T-helper 17 cell (primary cell): ENCODE results near the gene INPP4B. TPM values are rescaled to one million over a fixed set of nuclear protein-coding genes. Genes with fewer than 3 reads are reported as not detected.
"Not testable (repeated sequence)": the region's sequence is repeated elsewhere in the genome, so short reads cannot be mapped to it uniquely, and the experiment has no call there.

Experiments
- ATAC-seq: fragments of 150-1000 bp; cut with Tn5 transposase; 2 replicates; pipeline ENCODE4 v1.10.0; 2021; ENCODE audit warnings: mild to moderate bottlenecking, moderate library complexity
- DNase-seq, 3 donors: peaks; one replicate each; pipeline versions ENCODE4 v3.0.0 to v3.0.0-alpha.2; 2020 to 2021
- H3K9me3 ChIP-seq: one replicate; pipeline ENCODE4 v1.7.0; 2013; ENCODE audit warnings: low read length, mild to moderate bottlenecking; ENCODE audit not compliant: control insufficient read depth, poor library complexity, severe bottlenecking
- H3K27ac Mint-ChIP-seq: one replicate; pipeline ENCODE4 v1.8.0; 2022; ENCODE audit warnings: mild to moderate bottlenecking, moderate library complexity, mixed read lengths
- H3K27me3 Mint-ChIP-seq: one replicate; pipeline ENCODE4 v1.8.0; 2022; ENCODE audit warnings: mixed read lengths
- H3K36me3 Mint-ChIP-seq: one replicate; pipeline ENCODE4 v1.8.0; 2022; ENCODE audit warnings: low read depth, mixed read lengths
- H3K4me1 Mint-ChIP-seq: one replicate; pipeline ENCODE4 v1.8.0; 2022; ENCODE audit warnings: mild to moderate bottlenecking, mixed read lengths
- H3K4me3 Mint-ChIP-seq: one replicate; pipeline ENCODE4 v1.8.0; 2022; ENCODE audit warnings: mild to moderate bottlenecking, moderate library complexity, mixed read lengths
- total RNA-seq, 4 donors: library from RNA in 2 of 4; stranded (reverse) in 2 of 4; gene quantifications; one replicate each; pipeline ENCODE4 v1.2.3 and lab custom pipeline; 2022 to 2026

INPP4B gene
- total RNA-seq, 2 donors from 2014 or later, result 91.8 to 102 TPM

- DNase-seq, result no peak
- Mint-ChIP-seq H3K27me3 (no peaks in the 10 kb centered on the region), H3K4me3 (peak overlapping the region; percentile 98), H3K27ac (peak overlapping the region; percentile 97), H3K36me3 (peaks cover 5% of the 10 kb centered on the region), H3K4me1 (peaks cover 41% of the 10 kb centered on the region)
- H3K9me3 ChIP-seq, result no peaks in the 10 kb centered on the region
- ATAC-seq, result peak; percentile 32
These were observed 440.2 kb downstream of the INPP4B start for GRCh38 chr4:142405695-142406498.

- Mint-ChIP-seq H3K27me3 (no peaks in the 10 kb centered on the region), H3K27ac (peak overlapping the region; percentile 97), H3K4me3 (peak overlapping the region; percentile 98), H3K36me3 (peaks cover 9% of the 10 kb centered on the region), H3K4me1 (peaks cover 44% of the 10 kb centered on the region)
- H3K9me3 ChIP-seq, result no peaks in the 10 kb centered on the region
- ATAC-seq, result peak; percentile 61
- DNase-seq, result peak in 2 of 3 donors; percentile 12 to 30
These were observed 440.9 kb downstream of the INPP4B start for GRCh38 chr4:142405021-142405694.

GRCh38 chr4:142404191-142404611, 441.9 kb downstream of the INPP4B start:
- H3K36me3 Mint-ChIP-seq, result peaks cover 11% of the 10 kb centered on the region
- ATAC-seq (no peak), DNase-seq (no peak)
- peaks cover 51% of the 10 kb centered on the region for H3K4me1 Mint-ChIP-seq
- H3K9me3 ChIP-seq, result no peaks in the 10 kb centered on the region
- peak overlapping the region; percentile 97 for H3K27ac Mint-ChIP-seq
- H3K27me3 Mint-ChIP-seq, result no peaks in the 10 kb centered on the region
- peak overlapping the region; percentile 98 for H3K4me3 Mint-ChIP-seq

GRCh38 chr4:142402900-142403299, 443.2 kb downstream of the INPP4B start:
- peaks cover 9% of the 10 kb centered on the region for H3K36me3 Mint-ChIP-seq
- H3K4me3 Mint-ChIP-seq, result peak overlapping the region; percentile 93
- DNase-seq (no peak), ATAC-seq (no peak)
- H3K27ac Mint-ChIP-seq, result peak overlapping the region; percentile 97
- peaks cover 54% of the 10 kb centered on the region for H3K4me1 Mint-ChIP-seq
- no peaks in the 10 kb centered on the region for H3K27me3 Mint-ChIP-seq
- no peaks in the 10 kb centered on the region for H3K9me3 ChIP-seq

GRCh38 chr4:142402156-142402555, 443.9 kb downstream of the INPP4B start:
- ATAC-seq, result no peak
- peaks cover 9% of the 10 kb centered on the region for H3K36me3 Mint-ChIP-seq
- peak overlapping the region; percentile 97 for H3K27ac Mint-ChIP-seq

GRCh38 chr4:142397364-142397991, 448.6 kb downstream of the INPP4B start:
- not testable (repeated sequence) for ATAC-seq, DNase-seq, H3K9me3 ChIP-seq, H3K27me3 Mint-ChIP-seq
- H3K27ac Mint-ChIP-seq, result peak overlapping the region; percentile 97
- peaks cover 62% of the 10 kb centered on the region for H3K4me1 Mint-ChIP-seq
- H3K4me3 Mint-ChIP-seq, result peak overlapping the region; percentile 86
- H3K36me3 Mint-ChIP-seq, result peaks cover 17% of the 10 kb centered on the region

More at GRCh38 chr4:142402156-142402555, 443.9 kb downstream of the INPP4B start:
- Mint-ChIP-seq H3K4me1 (peaks cover 52% of the 10 kb centered on the region), H3K4me3 (peak overlapping the region; percentile 93), H3K27me3 (no peaks in the 10 kb centered on the region)
- DNase-seq, result no peak
- H3K9me3 ChIP-seq, result no peaks in the 10 kb centered on the region

GRCh38 chr4:142396279-142396678, 449.8 kb downstream of the INPP4B start:
- H3K36me3 Mint-ChIP-seq, result peaks cover 17% of the 10 kb centered on the region
- peaks cover 57% of the 10 kb centered on the region for H3K4me1 Mint-ChIP-seq
- ATAC-seq (no peak), DNase-seq (no peak)
- H3K27me3 Mint-ChIP-seq, result no peaks in the 10 kb centered on the region
- peak overlapping the region; percentile 97 for H3K27ac Mint-ChIP-seq
- peak overlapping the region; percentile 86 for H3K4me3 Mint-ChIP-seq
- no peaks in the 10 kb centered on the region for H3K9me3 ChIP-seq

- ATAC-seq (no peak), DNase-seq (no peak)
- Mint-ChIP-seq H3K4me1 (peaks cover 47% of the 10 kb centered on the region), H3K4me3 (peak overlapping the region; percentile 19), H3K27ac (peak overlapping the region; percentile 97), H3K27me3 (no peaks in the 10 kb centered on the region), H3K36me3 (peaks cover 8% of the 10 kb centered on the region)
- H3K9me3 ChIP-seq, result no peaks in the 10 kb centered on the region
These were observed 453.0 kb downstream of the INPP4B start for GRCh38 chr4:142393127-142393526.

- peaks cover 4% of the 10 kb centered on the region for H3K36me3 Mint-ChIP-seq
- peak overlapping the region; percentile 81 for H3K4me3 Mint-ChIP-seq
- no peaks in the 10 kb centered on the region for H3K27me3 Mint-ChIP-seq
- H3K4me1 Mint-ChIP-seq, result peaks cover 42% of the 10 kb centered on the region
- ATAC-seq (peak; percentile 35), DNase-seq (no peak)
- peak overlapping the region; percentile 89 for H3K27ac Mint-ChIP-seq
- H3K9me3 ChIP-seq, result no peaks in the 10 kb centered on the region
These were observed 459.2 kb downstream of the INPP4B start for GRCh38 chr4:142386856-142387255.

GRCh38 chr4:142386449-142386848, 459.7 kb downstream of the INPP4B start:
- peaks cover 42% of the 10 kb centered on the region for H3K4me1 Mint-ChIP-seq
- H3K36me3 Mint-ChIP-seq, result peaks cover 4% of the 10 kb centered on the region
- DNase-seq, result no peak
- peak overlapping the region; percentile 89 for H3K27ac Mint-ChIP-seq
- no peaks in the 10 kb centered on the region for H3K27me3 Mint-ChIP-seq
- ATAC-seq, result peak; percentile 78
- no peaks in the 10 kb centered on the region for H3K9me3 ChIP-seq
- H3K4me3 Mint-ChIP-seq, result peak overlapping the region; percentile 68

- peaks cover 4% of the 10 kb centered on the region for H3K36me3 Mint-ChIP-seq
- no peaks in the 10 kb centered on the region for H3K27me3 Mint-ChIP-seq
- H3K4me1 Mint-ChIP-seq, result peaks cover 51% of the 10 kb centered on the region
- H3K9me3 ChIP-seq, result no peaks in the 10 kb centered on the region
- H3K4me3 Mint-ChIP-seq, result peak overlapping the region; percentile 67
- no peak for DNase-seq
- H3K27ac Mint-ChIP-seq, result peak overlapping the region; percentile 94
- ATAC-seq, result no peak
These were observed 462.2 kb downstream of the INPP4B start for GRCh38 chr4:142383800-142384470.

GRCh38 chr4:142383354-142383753, 462.7 kb downstream of the INPP4B start:
- H3K4me1 Mint-ChIP-seq, result peaks cover 47% of the 10 kb centered on the region
- H3K4me3 Mint-ChIP-seq, result peak overlapping the region; percentile 67
- H3K27ac Mint-ChIP-seq, result peak overlapping the region; percentile 94
- no peaks in the 10 kb centered on the region for H3K9me3 ChIP-seq
- no peaks in the 10 kb centered on the region for H3K27me3 Mint-ChIP-seq
- H3K36me3 Mint-ChIP-seq, result peaks cover 4% of the 10 kb centered on the region
- no peak for DNase-seq
- ATAC-seq, result no peak
